Measurements from ENCODE around the gene GABRB1.
A peak's percentile ranks its signal among the peaks of the same experiment; 100 is the strongest.

The GABRB1 gene

DNA sequence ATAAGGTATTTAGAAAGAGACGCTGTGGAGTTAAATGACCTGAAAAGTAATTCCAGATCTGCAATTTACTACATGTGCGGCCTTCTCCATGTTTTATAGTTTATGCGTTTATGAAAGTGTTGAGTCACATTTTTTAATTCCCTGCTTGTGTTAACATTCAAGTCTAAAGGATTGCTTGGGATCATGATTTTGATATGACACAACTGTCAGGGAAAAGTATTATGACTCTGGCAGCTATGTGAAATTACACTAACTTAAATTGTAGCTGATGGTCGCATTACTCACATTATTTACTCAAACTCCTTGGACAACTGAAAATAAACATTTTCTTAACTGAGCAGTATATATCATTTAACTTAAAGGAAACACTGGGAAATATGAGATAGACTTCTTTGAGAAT, 14.3 kb upstream of the GABRB1 start:
- ChIA-PET CTCF (no interaction called here), POLR2A (no interaction called here)
- no peak overlapping the region for H3K4me3 ChIP-seq (ENCODE audit: control insufficient read depth in 1 of 7, extremely low read depth in 1 of 7, insufficient read depth in 4 of 7, low read depth in 2 of 7, low read length in 6 of 7)
- peaks cover 0 to 3% (median 0%) of the 10 kb centered on the region in 5 experiments for H3K9me3 ChIP-seq (ENCODE audit: control extremely low read depth in 1 of 5, control insufficient read depth in 4 of 5, insufficient read depth in 2 of 5, low read depth in 1 of 5, low read length in 4 of 5)
- H3K27me3 ChIP-seq (replicated peaks in 2 of 5; ENCODE audit: control insufficient read depth in 4 of 5, insufficient read depth in 5 of 5, low read length in 4 of 5) = no peaks in the 10 kb centered on the region
- DNase-seq = no peak
- H3K4me1 ChIP-seq (ENCODE audit: control extremely low read depth in 1 of 4, control insufficient read depth in 4 of 4, insufficient read depth in 4 of 4, low read length in 3 of 4) = no peaks in the 10 kb centered on the region
- H3K27ac ChIP-seq (ENCODE audit: insufficient read depth in 1 of 2, low read depth in 1 of 2, low read length in 2 of 2, poor library complexity in 1 of 2, severe bottlenecking in 2 of 2) = no peak overlapping the region
- no peaks in the 10 kb centered on the region for H3K36me3 ChIP-seq (ENCODE audit: control insufficient read depth in 4 of 4, insufficient read depth in 4 of 4, low read length in 3 of 4)
- WGBS (ENCODE audit: insufficient coverage) = 100% methylated on average over 2 of the region's 4 CpGs

DNA sequence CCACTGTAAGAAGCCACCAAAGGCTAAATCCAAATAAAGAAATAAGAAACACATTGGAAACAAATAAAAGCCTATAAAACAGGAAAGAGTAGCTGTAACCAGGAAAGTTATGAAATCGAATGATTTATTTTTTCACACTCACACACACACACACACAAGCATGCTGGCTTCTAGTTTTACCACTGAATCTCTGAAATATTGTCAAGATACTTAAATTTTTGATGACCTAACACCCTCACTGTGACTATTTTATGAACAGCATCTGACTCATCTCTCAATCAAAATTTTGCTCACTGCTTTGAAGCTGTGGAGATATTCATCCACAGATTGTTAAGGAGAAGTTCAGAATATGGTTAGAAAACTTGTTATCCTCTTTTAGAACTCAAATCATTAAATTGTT, 13.9 kb upstream of the GABRB1 start:
- H3K4me3 ChIP-seq (ENCODE audit: control insufficient read depth in 1 of 7, extremely low read depth in 1 of 7, insufficient read depth in 4 of 7, low read depth in 2 of 7, low read length in 6 of 7) = no peak overlapping the region
- WGBS (ENCODE audit: insufficient coverage) = no CpG with 5 or more reads among the region's 1 CpG
- ChIA-PET POLR2A (no interaction called here), CTCF (no interaction called here)
- no peaks in the 10 kb centered on the region for H3K36me3 ChIP-seq (ENCODE audit: control insufficient read depth in 4 of 4, insufficient read depth in 4 of 4, low read length in 3 of 4)
- H3K9me3 ChIP-seq (ENCODE audit: control extremely low read depth in 1 of 5, control insufficient read depth in 4 of 5, insufficient read depth in 2 of 5, low read depth in 1 of 5, low read length in 4 of 5) = peaks cover 0 to 3% (median 0%) of the 10 kb centered on the region in 5 experiments
- no peak for DNase-seq
- no peaks in the 10 kb centered on the region for H3K27me3 ChIP-seq (replicated peaks in 2 of 5; ENCODE audit: control insufficient read depth in 4 of 5, insufficient read depth in 5 of 5, low read length in 4 of 5)
- H3K4me1 ChIP-seq (ENCODE audit: control extremely low read depth in 1 of 4, control insufficient read depth in 4 of 4, insufficient read depth in 4 of 4, low read length in 3 of 4) = no peaks in the 10 kb centered on the region
- no peak overlapping the region for H3K27ac ChIP-seq (ENCODE audit: insufficient read depth in 1 of 2, low read depth in 1 of 2, low read length in 2 of 2, poor library complexity in 1 of 2, severe bottlenecking in 2 of 2)

DNA sequence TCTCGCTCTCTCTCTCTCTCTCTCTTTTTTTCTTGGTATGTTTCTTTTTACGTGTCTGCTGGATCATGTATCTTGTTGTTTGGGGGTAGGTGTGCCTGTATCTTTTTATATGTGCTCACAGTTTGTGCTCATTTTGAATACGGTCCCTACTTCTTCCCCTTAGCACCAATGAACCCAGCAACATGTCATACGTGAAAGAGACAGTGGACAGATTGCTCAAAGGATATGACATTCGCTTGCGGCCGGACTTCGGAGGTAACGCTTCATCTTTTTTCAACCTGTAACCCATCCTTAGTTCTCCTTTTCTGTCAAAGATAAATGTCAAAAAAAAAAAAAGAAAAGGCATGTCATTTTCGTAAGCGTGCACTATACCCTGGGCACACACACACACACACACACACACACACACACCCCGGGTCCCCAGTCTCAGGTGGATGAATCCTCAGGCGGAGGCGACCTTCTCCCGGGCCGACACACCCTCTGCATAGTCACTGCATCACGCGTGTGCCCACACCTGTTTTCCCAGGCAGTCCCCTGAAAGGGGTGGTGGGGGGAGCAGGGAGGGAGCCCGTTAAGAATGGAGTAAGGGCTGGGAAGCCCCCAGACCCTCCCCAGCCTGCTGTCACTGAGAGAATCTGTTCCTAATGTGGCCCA, 511 bp downstream of the GABRB1 start:
- H3K4me3 ChIP-seq (ENCODE audit: control insufficient read depth in 1 of 7, extremely low read depth in 1 of 7, insufficient read depth in 4 of 7, low read depth in 2 of 7, low read length in 6 of 7) = peak overlapping the region in 6 of 7 experiments; percentile 3 to 76 (median 55)
- ChIA-PET POLR2A (no interaction called here), CTCF (interaction anchor here (0.7 to 1.4 kb wide), 5 partner anchors 10 to 191 kb away, joined by 3 to 4 read pairs (median 3); no protein-coding TSS in a partner anchor)
- 0% methylated on average over 1 of the region's 19 CpGs for WGBS (ENCODE audit: insufficient coverage)
- no peaks in the 10 kb centered on the region for H3K36me3 ChIP-seq (ENCODE audit: control insufficient read depth in 4 of 4, insufficient read depth in 4 of 4, low read length in 3 of 4)
- peaks cover 16 to 46% (median 29%) of the 10 kb centered on the region in 5 experiments for H3K27me3 ChIP-seq (replicated peaks in 2 of 5; ENCODE audit: control insufficient read depth in 4 of 5, insufficient read depth in 5 of 5, low read length in 4 of 5)
- H3K4me1 ChIP-seq (ENCODE audit: control extremely low read depth in 1 of 4, control insufficient read depth in 4 of 4, insufficient read depth in 4 of 4, low read length in 3 of 4) = peaks cover 0 to 20% (median 12%) of the 10 kb centered on the region in 4 experiments
- DNase-seq = peak; percentile 2 to 48 (median 35)
- H3K27ac ChIP-seq (ENCODE audit: insufficient read depth in 1 of 2, low read depth in 1 of 2, low read length in 2 of 2, poor library complexity in 1 of 2, severe bottlenecking in 2 of 2) = no peak overlapping the region
- no peaks in the 10 kb centered on the region for H3K9me3 ChIP-seq (ENCODE audit: control extremely low read depth in 1 of 5, control insufficient read depth in 4 of 5, insufficient read depth in 2 of 5, low read depth in 1 of 5, low read length in 4 of 5)

DNA sequence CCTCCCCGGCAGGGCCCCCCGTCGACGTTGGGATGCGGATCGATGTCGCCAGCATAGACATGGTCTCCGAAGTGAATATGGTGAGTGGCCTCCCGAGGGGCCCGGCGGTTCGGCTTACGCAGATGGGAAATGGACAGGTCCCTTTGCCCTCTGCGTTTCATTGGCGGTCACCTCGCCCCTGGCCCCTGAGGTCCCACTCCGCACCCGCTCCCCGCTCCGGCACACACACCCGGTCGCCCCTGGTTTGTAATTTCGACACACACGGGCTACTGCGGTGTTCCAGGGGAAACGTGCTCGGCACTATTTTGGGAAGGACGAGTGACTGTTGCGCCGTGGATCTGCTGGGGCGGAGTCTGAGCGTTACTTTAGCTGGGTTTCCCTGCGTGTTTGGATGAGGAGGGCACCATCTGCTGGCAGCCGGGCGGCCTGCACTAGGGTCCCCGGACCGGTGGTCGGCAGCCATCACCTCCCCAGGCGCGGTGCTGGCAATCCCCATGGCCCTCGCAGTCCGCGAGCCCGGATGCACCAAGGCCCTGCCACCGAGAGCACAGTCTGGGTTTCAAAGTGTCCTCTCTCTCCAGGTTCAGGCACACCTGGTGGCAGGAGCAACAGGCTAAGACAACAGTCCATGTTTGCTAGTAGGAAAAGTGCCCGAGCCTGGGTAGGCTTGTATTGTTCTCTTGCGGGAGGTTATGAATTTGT, 1.2 kb downstream of the GABRB1 start:
- Histone ChIP-seq H3K27ac (ENCODE audit: insufficient read depth in 1 of 2, low read depth in 1 of 2, low read length in 2 of 2, poor library complexity in 1 of 2, severe bottlenecking in 2 of 2) (no peak overlapping the region), H3K4me1 (ENCODE audit: control extremely low read depth in 1 of 4, control insufficient read depth in 4 of 4, insufficient read depth in 4 of 4, low read length in 3 of 4) (peaks cover 0 to 20% (median 12%) of the 10 kb centered on the region in 4 experiments), H3K9me3 (ENCODE audit: control extremely low read depth in 1 of 5, control insufficient read depth in 4 of 5, insufficient read depth in 2 of 5, low read depth in 1 of 5, low read length in 4 of 5) (no peaks in the 10 kb centered on the region), H3K4me3 (ENCODE audit: control insufficient read depth in 1 of 7, extremely low read depth in 1 of 7, insufficient read depth in 4 of 7, low read depth in 2 of 7, low read length in 6 of 7) (peak overlapping the region; percentile 30 to 76 (median 46)), H3K36me3 (ENCODE audit: control insufficient read depth in 4 of 4, insufficient read depth in 4 of 4, low read length in 3 of 4) (no peaks in the 10 kb centered on the region), H3K27me3 (replicated peaks in 2 of 5; ENCODE audit: control insufficient read depth in 4 of 5, insufficient read depth in 5 of 5, low read length in 4 of 5) (peaks cover 16 to 46% (median 29%) of the 10 kb centered on the region in 5 experiments)
- 0% methylated on average over 45 of the region's 47 CpGs for WGBS (ENCODE audit: insufficient coverage)
- ChIA-PET CTCF (interaction anchor here (0.7 to 1.4 kb wide), 6 partner anchors 10 to 192 kb away, joined by 3 to 4 read pairs (median 3); no protein-coding TSS in a partner anchor), POLR2A (no interaction called here)
- peak; percentile 67 to 79 (median 78) for DNase-seq

DNA sequence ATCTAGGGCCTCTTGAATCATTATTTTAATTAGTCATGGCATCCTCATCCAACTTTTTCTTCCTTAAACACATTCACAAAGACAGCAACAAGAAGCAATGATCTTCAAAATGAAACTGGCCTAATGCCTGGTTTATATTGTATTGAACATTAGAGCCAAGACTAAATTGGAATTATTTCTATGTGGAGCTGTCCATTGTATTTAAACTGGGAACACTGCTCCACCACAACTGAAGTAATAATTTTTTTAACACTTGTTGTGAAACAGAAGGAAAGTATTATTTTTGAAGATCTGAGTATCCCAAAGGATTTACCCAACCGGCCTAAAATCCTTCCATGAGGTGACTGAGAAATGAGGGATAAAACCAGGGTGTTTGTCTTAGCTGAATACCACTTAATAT, 6.9 kb downstream of the GABRB1 start:
- H3K4me3 ChIP-seq (ENCODE audit: control insufficient read depth in 1 of 7, extremely low read depth in 1 of 7, insufficient read depth in 4 of 7, low read depth in 2 of 7, low read length in 6 of 7) = no peak overlapping the region
- H3K27ac ChIP-seq (ENCODE audit: insufficient read depth in 1 of 2, low read depth in 1 of 2, low read length in 2 of 2, poor library complexity in 1 of 2, severe bottlenecking in 2 of 2) = no peak overlapping the region
- WGBS (ENCODE audit: insufficient coverage) = no CpG with 5 or more reads among the region's 1 CpG
- H3K27me3 ChIP-seq (replicated peaks in 2 of 5; ENCODE audit: control insufficient read depth in 4 of 5, insufficient read depth in 5 of 5, low read length in 4 of 5) = peaks cover 1 to 21% (median 10%) of the 10 kb centered on the region in 5 experiments
- H3K4me1 ChIP-seq (ENCODE audit: control extremely low read depth in 1 of 4, control insufficient read depth in 4 of 4, insufficient read depth in 4 of 4, low read length in 3 of 4) = no peaks in the 10 kb centered on the region
- CTCF ChIA-PET = interaction anchor here (1.8 kb wide), 1 partner anchor 98 kb away, joined by 3 read pairs; no protein-coding TSS in a partner anchor
- POLR2A ChIA-PET = no interaction called here
- H3K36me3 ChIP-seq (ENCODE audit: control insufficient read depth in 4 of 4, insufficient read depth in 4 of 4, low read length in 3 of 4) = no peaks in the 10 kb centered on the region
- no peak for DNase-seq
- no peaks in the 10 kb centered on the region for H3K9me3 ChIP-seq (ENCODE audit: control extremely low read depth in 1 of 5, control insufficient read depth in 4 of 5, insufficient read depth in 2 of 5, low read depth in 1 of 5, low read length in 4 of 5)

DNA sequence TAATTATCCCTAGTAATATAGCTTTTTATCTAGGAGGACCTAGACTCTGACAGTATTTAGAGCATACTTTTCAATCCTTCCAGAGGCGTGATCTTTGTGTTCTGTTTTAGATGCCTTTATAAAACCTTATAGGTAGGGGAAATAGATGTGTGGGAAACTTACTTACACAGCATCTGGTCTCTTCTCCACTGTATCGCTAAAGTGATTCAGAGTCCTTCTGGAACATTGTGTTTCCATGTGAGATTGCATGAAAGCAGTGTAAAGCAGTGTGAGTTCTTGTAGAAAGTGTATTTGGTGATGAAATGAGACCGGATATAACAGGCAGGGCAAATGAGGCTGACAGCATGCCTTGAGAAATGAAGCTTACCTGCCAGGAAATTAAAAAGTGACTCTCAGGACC, 9.5 kb downstream of the GABRB1 start:
- ChIA-PET POLR2A (no interaction called here), CTCF (no interaction called here)
- Histone ChIP-seq H3K9me3 (ENCODE audit: control extremely low read depth in 1 of 5, control insufficient read depth in 4 of 5, insufficient read depth in 2 of 5, low read depth in 1 of 5, low read length in 4 of 5) (no peaks in the 10 kb centered on the region), H3K4me1 (ENCODE audit: control extremely low read depth in 1 of 4, control insufficient read depth in 4 of 4, insufficient read depth in 4 of 4, low read length in 3 of 4) (no peaks in the 10 kb centered on the region), H3K36me3 (ENCODE audit: control insufficient read depth in 4 of 4, insufficient read depth in 4 of 4, low read length in 3 of 4) (no peaks in the 10 kb centered on the region), H3K27me3 (replicated peaks in 2 of 5; ENCODE audit: control insufficient read depth in 4 of 5, insufficient read depth in 5 of 5, low read length in 4 of 5) (peaks cover 2 to 14% (median 12%) of the 10 kb centered on the region in 5 experiments), H3K4me3 (ENCODE audit: control insufficient read depth in 1 of 7, extremely low read depth in 1 of 7, insufficient read depth in 4 of 7, low read depth in 2 of 7, low read length in 6 of 7) (no peak overlapping the region), H3K27ac (ENCODE audit: insufficient read depth in 1 of 2, low read depth in 1 of 2, low read length in 2 of 2, poor library complexity in 1 of 2, severe bottlenecking in 2 of 2) (no peak overlapping the region)
- 93% methylated on average over 2 of the region's 3 CpGs for WGBS (ENCODE audit: insufficient coverage)
- DNase-seq = no peak

DNA sequence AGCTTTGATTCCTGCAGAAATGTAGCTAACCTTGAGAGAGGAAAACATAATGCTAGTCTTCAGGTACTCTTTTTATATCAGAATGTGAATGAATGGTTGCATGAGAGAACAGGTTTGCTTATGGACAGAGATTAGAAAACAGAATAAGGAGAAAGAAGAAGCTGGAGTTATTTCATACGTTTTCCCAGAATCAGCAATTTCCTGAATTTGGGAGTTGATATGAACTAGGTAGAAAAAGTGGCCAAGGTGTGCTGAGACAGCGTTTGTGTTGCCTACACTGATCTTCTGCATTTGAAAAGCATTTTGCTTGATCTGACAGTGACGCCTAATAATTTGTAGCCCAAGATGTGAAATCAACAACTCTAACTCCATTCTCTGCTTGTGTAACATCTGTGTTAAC, 12.5 kb downstream of the GABRB1 start:
- peaks cover 2 to 14% (median 10%) of the 10 kb centered on the region in 5 experiments for H3K27me3 ChIP-seq (replicated peaks in 2 of 5; ENCODE audit: control insufficient read depth in 4 of 5, insufficient read depth in 5 of 5, low read length in 4 of 5)
- no peak overlapping the region for H3K27ac ChIP-seq (ENCODE audit: insufficient read depth in 1 of 2, low read depth in 1 of 2, low read length in 2 of 2, poor library complexity in 1 of 2, severe bottlenecking in 2 of 2)
- no peaks in the 10 kb centered on the region for H3K4me1 ChIP-seq (ENCODE audit: control extremely low read depth in 1 of 4, control insufficient read depth in 4 of 4, insufficient read depth in 4 of 4, low read length in 3 of 4)
- POLR2A ChIA-PET = no interaction called here
- CTCF ChIA-PET = no interaction called here
- no peak overlapping the region for H3K4me3 ChIP-seq (ENCODE audit: control insufficient read depth in 1 of 7, extremely low read depth in 1 of 7, insufficient read depth in 4 of 7, low read depth in 2 of 7, low read length in 6 of 7)
- no peaks in the 10 kb centered on the region for H3K36me3 ChIP-seq (ENCODE audit: control insufficient read depth in 4 of 4, insufficient read depth in 4 of 4, low read length in 3 of 4)
- WGBS (ENCODE audit: insufficient coverage) = 42% methylated on average over 2 of the region's 3 CpGs
- no peak for DNase-seq
- H3K9me3 ChIP-seq (ENCODE audit: control extremely low read depth in 1 of 5, control insufficient read depth in 4 of 5, insufficient read depth in 2 of 5, low read depth in 1 of 5, low read length in 4 of 5) = no peaks in the 10 kb centered on the region

Data from common myeloid progenitor, CD34-positive (primary cell).